OCI-M2 (cell line): ENCODE results near the gene LYST.
"Not testable (repeated sequence)": the region's sequence is repeated elsewhere in the genome, so short reads cannot be mapped to it uniquely, and the experiment has no call there.

ENCODE experiments used
- DNase-seq: peaks from one replicate; lab custom pipeline; 2025; ENCODE audit not compliant: unreplicated experiment; lab: John Stamatoyannopoulos, UW

Gene LYST

GRCh38 chr1:235859789-235860188 lies 6.9 kb downstream of the LYST start:
- no peak for DNase-seq

DNA sequence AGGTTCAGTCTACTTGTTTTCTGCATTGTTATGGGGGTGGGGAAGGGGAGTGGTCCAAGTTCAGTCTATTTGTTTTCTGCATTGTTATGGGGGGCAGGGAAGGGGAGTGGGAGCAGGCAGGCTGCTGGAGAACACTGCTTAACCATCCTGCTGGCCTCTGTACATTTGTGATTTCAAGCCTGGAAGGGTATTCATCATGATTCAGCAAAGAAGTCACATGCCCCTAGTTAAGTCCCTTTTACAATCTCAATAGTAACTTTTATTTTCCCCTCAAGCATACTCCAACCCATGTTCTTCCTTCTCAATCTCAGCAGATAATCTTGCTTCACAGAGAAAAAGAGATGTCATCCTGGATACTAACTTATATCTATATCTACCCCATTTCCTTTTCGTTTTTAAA lies 7.9 kb downstream of the LYST start:
- DNase-seq = no peak

DNA sequence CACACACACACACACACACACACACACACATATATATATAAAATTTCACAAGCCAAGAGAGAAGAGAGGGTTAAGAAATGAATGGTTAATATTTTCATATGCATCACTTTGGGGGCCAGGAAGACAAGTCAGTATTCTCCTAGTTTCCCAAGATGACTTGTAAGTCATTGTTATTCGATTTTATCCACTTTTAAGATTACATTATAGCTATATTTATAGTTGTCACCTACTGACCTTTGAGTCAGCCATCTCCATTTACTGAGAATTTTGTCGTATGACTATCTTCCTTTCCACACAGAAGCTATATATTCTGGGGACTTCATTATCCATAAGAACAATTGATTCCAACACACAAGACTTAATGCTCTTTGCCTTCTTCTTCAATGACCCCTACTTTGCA lies 8.9 kb downstream of the LYST start:
- no peak for DNase-seq

DNA sequence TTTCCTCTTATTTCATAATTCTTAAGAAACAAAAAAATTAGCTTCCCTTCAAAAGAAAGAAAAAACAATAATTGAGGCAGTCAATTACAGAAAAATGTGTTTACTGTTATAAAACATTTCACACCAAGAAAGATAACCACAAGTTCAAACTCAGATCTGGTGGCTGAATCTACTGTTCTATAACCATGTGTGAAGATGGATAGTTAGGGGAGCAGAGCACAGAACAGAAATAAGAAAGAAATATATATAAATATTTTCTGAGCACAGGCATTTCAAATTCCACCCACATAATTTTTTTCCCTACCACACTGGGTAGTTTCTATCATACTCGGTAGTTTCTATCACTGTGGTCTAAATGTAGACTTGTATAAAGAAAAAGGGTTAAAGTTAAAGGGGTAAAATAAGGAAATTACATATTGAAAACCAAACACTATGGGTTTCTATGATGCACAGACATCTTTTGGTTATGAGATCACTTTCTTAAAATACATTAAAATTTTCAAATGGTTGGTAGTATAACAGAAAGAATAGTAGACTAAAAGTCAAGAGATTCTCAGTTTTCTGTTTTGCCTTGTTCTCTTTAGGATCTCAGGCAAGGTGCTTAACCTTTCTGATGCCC lies 10.8 kb downstream of the LYST start:
- no peak for DNase-seq

- DNase-seq = no peak
Observed at GRCh38 chr1:235854347-235854746, 12.4 kb downstream of the LYST start.

DNA sequence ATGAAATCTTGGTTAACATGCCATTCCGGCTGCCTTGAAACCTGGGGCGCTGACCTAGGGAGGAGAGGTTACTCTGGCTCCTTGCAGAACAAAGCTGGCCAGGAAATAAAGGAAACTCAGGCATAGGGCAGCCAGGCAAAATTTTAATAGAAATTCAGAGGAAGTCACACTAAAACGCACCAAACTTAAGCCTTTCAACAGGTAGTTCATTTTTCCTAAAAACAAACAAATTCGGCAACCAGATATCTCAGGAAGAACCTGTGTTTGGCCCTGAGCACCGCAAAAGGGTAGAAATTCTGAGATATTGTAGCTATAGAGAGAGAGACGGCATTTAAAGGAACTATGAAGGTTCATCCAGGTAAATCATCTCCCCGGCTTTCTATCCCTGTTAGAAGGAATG lies 13.1 kb downstream of the LYST start:
- no peak for DNase-seq

DNA sequence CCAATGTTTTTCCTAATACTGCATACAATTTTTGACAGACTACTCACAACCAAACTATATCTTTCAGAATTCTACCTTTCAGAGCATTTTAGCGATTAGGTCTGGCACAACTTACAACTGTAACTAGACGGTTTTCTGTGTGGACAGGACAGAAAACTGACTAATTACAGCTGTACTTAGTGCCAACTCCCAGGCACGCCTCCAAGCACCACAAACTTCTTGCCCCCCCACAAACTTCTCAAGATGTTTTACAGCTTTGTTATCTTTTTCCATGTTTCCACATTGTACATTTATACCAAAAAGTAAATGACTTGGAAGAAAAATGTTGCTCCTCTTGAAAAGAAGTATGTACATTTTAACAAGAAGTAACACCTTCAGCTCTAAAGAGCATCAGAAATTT lies 13.8 kb downstream of the LYST start:
- DNase-seq = no peak

DNA sequence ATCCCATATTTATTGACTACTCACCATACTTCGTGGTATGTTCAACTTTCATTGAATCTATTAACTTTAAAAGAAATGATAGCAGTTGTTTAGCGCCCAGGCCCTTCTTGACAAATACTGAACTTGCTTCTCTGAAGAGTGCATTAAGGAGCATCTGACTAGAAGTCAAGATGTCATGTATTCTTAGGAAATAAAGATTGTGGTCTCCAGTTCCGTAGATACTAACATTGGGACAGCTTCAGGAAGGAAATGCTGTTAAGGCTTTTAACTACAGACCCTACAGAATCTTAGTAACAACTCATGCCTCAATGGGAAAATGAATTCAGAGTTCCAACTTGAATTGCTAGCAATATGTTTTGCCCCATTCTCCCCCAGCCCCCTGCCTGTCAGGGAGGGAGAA lies 14.8 kb downstream of the LYST start:
- DNase-seq = no peak

DNA sequence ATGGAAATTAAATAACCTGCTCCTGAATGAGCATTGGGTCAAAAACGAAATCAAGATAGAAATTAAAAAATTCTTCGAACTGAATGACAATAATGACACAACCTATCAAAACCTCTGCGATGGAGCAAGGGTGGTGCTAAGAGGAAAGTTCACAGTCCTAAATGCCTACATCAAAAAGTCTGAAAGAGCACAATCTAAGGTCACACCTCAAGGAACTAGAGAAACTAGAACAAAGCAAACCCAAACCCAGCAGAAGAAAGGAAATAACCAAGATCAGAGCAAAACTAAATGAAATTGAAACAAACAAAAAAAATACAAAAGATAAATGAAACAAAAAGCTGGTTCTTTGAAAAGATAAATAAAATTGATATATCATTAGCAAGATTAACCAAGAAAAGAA lies 18.5 kb downstream of the LYST start:
- not testable (repeated sequence) for DNase-seq

DNA sequence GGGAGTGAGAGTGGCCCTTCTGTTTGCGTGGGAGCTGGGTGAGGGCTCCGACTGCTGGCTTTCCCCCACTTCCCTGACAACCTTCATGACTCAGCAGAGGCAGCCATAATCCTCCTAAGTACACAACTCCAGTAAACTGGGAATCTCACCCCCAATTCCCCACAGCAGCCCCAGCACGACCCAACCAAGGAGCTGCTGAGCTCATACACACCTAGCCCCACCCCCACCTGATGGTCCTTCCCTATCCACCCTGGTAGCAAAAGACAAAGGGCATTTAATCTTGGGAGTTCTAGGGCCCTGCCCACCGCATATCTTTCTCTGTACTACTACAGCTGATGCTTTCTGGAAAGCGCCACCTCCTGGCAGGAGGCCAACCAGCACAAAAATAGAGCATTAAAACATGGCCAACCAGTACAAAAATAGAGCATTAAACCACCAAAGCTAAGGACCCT lies 21.0 kb downstream of the LYST start:
- not testable (repeated sequence) for DNase-seq

DNA sequence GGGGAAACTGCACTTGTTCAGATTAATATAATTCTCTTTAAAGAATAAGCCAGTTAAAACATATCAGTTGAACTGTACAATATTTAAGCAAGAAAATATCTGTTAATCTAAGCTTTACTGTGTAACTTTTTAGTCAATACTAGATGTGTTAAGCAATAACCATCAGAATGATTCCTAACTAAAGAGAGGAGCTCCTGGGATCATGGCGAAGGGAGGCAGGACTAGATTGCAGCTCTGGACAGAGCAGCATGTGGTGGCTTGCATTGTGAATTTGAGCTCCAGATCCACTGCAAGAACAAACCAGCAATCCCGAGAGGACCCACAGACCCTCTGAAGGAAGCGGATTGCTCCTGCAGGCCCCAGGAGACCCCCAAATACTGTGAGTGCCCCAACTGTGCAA lies 21.9 kb downstream of the LYST start:
- no peak for DNase-seq

DNA sequence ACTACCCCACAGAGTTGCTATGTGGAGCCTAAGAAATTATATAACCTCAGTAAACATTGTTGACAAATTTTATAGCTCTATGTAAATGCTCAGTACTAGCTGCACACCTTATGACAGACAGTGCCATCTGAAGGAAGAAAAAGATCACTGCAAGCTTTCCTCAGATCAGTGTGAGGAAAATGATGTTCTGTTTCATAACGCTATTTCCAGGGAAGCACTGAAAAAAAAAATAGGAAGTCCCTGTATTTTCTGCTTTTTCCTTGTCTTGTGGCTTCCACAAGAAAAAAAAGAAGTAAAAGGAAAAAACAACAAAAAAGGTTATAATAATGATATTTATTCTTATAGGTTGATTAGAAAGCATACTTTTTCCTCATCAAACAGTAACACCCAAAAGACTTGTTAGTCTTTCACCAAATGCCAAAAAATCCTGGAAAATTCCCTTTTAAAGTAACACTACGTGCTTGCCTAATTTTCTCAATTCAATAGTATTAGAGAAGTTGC lies 23.2 kb downstream of the LYST start:
- no peak for DNase-seq

GRCh38 chr1:235841938-235842545 lies 24.7 kb downstream of the LYST start:
- no peak for DNase-seq

DNA sequence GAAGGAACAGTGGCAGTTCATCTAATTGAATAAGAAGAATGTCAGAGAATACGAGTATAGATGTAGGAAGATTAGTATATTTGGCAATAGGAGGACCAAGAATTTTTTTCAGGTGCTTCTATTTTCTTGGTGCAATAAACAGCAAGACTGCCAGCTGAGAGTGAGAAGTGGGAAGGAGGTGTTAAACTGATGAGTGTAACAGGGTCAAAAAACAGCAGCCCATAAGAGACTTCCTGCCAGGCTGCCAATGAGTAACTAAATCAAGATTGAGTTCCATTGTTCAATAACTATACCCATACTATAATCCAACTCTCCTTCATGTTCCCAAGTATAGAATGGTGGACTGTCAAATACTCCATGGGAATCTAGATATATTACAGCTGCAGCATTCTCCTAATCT lies 28.7 kb downstream of the LYST start:
- no peak for DNase-seq

- DNase-seq = no peak
Observed at GRCh38 chr1:235835226-235835625, 31.5 kb downstream of the LYST start.

DNA sequence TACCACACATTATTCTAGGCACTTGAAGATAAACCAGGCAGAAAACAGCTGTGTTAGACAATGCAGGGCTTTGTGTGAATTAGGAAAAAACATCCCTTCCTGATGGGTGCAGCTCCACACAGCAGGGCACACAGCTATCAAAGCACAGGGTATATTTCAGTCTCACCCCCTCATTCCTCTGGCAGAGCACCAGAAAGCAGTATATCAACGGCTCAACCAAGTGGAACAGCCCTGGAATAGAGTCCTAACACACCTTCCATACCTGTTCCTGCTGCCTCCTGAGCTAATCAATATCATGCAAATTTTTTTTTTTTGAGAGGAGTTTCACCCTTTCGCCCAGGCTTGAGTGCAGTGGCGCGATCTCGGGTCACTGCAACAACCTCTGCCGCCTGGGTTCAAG lies 32.1 kb downstream of the LYST start:
- no peak for DNase-seq

- no peak for DNase-seq
Observed at GRCh38 chr1:235832011-235832410, 34.7 kb downstream of the LYST start.

DNA sequence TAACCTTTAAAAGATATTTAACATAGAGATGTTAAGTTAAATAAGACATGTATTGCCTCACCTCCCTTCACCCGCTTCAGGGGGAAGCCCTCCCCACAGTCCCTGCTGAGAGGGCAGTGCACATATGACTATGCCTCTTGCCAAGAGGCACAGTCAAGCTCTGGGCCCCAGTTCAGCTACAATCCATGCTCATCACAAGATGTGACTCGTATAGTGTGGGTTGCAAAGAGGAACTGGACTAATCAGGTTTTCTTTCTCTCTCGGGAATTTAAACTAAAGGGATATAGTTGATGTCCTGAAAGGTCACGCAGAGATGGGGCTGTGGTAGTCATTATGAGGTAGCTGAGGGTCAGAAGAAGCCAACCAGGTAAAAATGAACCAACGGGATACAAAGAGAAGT lies 35.6 kb downstream of the LYST start:
- DNase-seq = no peak

GRCh38 chr1:235826102-235826854 lies 40.4 kb downstream of the LYST start:
- DNase-seq = no peak

DNA sequence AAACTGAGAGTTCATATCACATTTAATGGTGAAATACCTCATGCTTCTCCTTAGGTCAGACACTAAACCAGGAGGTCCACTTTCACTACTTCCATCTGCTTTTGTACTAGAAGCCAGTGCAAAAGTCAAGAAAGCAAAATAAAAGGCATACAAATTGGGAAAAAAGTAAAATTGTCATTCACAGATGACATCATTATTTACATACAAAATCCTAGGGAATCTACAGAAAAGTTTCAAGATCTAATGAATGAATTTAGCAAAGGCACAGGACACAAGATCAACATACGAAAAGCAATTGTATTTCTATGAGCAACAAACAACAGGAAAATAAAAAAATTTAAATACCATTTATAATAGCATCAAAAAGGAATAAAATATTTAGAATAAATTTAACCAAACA lies 41.5 kb downstream of the LYST start:
- DNase-seq = no peak

DNA sequence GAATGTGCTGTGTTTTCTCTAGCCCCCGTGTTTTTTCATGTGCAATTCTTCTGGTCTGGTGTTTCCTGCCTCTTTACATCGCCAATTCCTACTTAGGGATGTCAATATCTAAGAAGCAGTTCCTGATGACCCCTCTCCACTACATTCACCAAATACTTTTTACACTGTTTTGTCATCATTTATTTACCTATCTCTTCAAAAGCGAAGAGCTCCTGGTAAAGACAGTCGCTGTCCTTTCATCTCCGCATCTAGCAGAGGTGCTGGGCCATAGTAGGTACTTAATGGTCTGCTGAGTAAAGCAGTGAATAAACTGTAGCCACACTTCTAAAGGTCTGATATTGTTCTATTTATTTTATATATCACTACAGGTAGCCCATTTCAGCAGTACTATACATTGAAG lies 43.0 kb downstream of the LYST start:
- DNase-seq = no peak

- no peak for DNase-seq
Observed at GRCh38 chr1:235822685-235823084, 44.0 kb downstream of the LYST start.
